Sigmoid colon (tissue), 3 donors: ENCODE measurements around the gene ZFAND3.

ENCODE experiments used
- CTCF ChIP-seq, 4 experiments: fragments of 450-650 bp in 3 of 4; fragments of 200-600 bp in 1 of 4; IDR thresholded peaks; one replicate each; pipeline ENCODE4 v1.5.1; 2016 to 2019; ENCODE audit warnings: antibody characterized with exemption in 4 of 4, mild to moderate bottlenecking in 3 of 4, moderate library complexity in 2 of 4
- POLR2A ChIP-seq, 2 donors: fragments of 450-650 bp; IDR thresholded peaks; one replicate each; pipeline ENCODE4 v1.6.1; 2016; ENCODE audit warnings: antibody characterized with exemption in 2 of 2, mild to moderate bottlenecking in 2 of 2, moderate library complexity in 2 of 2

GRCh38 chr6:38079107-38079506 is 259.6 kb downstream of the ZFAND3 start:
- TF ChIP-seq CTCF (IDR thresholded peaks at IDR 0.05): no peak
- no peak for TF ChIP-seq POLR2A (IDR thresholded peaks at IDR 0.05)
